HG02623 (cell line): ENCODE results near the gene TTC9.

Source experiments
- ATAC-seq: cut with Tn5 transposase; IDR thresholded peaks from one replicate; pipeline ENCODE4 v1.9.1; 2021; ENCODE audit warnings: moderate library complexity; ENCODE audit not compliant: unreplicated experiment

TTC9 gene

DNA sequence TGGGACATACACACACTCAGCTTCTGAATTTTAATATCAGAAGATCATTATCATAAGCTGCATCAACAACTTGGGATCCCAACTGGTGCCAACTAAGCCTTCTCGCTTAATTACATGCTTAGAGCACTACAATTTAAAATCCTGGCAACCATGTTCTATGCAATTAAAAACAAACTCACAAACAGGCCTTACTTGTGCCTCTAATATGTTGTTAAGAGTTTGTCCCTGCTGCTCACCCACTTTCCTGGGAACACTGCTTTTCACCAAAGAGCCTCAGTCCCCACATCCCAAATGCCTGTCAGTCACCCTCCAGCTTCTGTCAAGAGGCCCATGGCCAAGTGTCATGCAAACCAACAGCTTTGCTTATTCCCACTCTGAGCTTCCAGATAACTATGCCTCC, 69.7 kb downstream of the TTC9 start:
- no peak for ATAC-seq

DNA sequence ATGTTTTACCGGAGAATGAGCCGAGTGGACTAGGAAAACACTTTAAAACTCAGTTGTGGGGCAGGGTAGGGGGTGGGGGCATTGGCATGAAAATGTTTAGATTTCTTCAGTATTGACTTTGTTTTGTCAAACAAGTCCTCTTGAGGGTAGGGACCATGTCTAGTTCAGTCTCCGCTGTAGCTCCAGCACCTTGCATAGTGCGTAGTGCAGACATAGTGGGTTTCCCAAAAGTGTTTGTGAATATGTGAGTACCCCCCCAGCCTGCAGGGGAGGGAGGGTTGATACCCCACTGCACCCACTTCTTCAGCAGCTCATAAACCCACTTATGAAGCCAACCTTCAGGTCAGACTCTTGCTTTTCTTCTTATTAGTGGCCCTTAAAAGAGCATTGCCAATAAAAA, 71.4 kb downstream of the TTC9 start:
- ATAC-seq: no peak

DNA sequence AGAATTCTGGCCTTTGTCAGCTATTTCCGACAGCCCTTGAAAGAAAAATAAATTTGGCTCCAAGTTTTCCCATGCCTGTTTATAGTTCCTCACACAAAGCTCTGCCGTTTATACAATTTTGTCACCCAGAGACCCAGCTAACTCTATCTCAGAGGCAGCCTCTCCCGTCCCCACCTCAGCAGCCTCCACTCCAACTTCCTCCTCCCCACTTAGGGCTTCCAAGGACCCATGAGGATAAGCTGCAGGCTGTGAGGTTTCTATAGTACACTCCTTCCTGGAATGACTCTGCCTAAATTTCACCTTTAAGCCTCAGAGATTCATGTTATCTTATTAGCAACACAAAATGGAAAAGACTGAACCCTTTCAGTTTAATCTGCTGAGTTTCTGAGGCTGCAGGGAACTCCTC, 71.8 kb downstream of the TTC9 start:
- ATAC-seq: no peak

DNA sequence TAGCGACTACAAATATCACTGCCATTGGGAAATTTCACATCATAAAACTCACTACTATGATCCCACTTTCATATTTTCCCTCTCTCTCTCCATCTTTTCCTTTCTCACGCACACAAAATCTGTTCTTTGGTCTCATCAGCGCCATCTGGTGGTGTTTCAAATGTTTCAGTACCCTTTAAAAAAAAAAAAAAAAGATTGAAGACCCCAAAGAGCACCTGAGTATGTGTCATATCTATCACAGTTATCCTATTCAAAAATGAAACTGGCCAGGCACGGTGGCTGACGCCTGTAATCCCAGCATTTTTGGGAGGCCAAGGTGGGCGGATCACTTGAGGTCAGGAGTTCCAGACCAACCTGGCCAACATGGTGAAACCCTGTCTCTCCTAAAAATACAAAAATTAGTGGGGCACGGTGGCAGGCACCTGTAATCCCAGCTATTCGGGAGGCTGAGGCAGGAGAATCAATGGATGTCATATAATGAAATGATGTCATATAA, 72.4 kb downstream of the TTC9 start:
- no peak for ATAC-seq

DNA sequence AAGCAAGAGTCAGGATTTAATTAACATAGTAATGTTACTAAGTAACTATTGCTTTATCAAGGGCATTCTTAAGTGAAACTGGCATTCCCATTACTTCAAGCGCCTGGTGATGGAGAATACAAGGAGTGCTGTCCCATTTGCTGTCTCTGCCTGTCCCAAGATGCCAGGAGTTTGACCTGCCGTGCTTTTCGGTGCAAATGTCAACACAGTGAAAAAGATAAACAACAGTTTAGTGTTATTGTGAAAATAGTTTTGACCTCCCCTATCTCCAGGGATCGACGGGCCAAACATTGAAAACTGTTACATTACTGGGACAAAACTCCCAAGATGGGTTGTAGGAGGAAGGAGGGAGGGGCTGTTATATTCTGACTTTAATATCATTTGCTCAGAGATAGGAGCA, 74.8 kb downstream of the TTC9 start:
- no peak for ATAC-seq

DNA sequence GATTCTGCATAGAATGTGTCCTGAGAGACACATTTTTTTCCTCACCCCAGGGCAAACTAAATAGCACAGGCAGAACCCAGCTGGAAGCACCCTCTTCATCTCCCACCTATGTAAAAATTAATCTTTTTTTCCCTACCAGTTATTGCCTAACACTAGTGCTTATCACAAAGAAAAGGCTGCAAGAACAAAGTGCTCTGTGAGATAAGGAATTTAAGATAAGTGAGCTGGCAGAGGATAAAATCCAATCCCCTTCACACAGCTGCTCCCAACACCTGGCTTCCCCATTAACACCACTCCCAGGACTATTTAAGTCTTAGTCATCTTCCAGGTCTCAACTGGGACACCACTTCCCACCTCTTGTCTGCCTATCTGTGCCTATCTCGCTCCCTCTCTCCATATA, 75.2 kb downstream of the TTC9 start:
- no peak for ATAC-seq

DNA sequence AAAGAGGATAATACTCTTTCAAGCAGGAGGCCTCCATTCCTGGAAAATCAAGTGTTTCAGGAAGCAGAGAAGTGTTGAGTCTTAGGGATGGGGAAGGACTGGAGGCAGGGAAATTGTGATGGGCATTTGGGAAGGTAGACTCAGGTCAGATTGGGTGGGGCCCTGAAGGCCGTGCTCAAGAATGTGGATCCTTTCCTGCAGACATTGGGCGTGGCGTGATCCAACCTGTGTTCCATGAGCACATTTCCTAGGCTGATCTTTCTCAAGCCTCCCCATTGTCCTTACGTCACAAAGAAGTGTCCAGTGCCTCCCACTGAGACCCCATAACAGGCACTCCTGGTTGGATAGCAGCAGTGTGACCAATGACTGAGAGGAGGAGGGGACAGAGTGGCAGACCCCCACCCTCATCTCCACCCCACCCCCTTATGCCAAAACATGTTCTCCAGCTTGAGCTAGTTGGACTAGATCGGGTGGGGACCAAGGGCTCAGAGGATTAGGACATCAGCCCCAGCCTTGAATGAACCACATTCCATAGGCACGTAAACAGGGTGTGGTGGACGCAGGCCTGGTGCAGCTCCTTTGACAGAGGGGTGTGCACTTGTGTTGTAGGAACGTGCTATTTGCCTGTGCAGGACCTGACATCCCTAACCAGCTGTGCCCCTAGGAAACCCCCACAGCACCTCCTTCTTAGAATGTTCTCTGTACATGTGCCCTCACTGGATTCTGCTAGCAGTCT, 76.8 kb downstream of the TTC9 start:
- no peak for ATAC-seq

DNA sequence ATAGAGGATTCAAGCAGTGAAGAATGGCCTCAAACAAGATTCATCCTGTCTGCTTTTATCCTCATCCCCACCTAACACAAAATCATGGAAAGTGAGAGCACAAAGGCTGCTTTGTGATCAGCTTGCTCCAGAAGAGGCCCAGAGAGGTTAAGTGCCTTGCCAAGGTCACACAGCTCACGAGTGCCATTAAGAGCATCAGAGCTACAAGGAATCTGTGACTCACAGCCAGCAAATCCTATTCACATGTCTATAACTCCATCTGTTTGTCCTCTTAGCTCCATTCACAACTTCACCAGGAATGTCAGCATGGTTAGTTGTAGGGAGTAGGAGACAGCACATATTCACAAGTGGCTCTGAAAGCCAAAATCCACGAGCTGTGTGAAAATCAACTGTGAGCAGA, 79.8 kb downstream of the TTC9 start:
- no peak for ATAC-seq

DNA sequence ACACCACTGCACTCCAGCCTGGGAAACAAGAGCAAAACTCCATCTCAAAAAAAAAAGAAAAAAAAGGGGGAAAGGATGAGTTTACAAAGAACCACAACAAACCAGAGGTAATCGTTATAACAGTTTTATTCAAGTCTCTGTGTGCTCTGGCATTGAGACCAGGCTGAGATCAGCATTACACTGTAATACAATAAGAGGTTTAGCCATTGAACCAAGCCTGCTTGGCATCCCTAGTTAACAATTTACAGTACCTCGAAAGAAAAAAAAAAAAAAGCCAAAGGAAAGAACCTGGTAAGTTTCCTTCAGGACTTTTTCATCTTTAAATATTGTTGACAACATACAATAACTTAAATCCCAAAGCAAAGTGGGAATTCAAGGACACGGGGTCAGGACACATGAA, 80.7 kb downstream of the TTC9 start:
- no peak for ATAC-seq

DNA sequence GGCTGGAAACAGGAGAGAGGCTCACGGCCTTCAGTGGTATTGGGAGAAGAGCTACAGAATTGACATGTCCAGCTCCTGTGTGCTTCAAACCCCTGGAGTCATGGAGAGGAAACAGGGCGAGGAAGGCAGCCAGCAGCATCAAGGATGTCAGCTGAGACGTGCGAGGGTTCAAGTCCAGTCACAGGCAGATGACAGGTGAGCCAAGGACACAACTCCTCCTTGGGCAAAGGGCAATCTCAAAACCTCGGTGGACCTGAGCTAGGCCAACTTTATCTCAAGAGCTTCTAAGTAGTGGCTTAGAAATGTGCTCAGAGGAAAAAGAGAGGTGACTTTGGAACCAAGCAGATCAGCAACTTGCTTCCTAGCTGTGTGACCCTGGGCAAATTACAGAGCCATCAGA, 81.6 kb downstream of the TTC9 start:
- ATAC-seq: no peak

DNA sequence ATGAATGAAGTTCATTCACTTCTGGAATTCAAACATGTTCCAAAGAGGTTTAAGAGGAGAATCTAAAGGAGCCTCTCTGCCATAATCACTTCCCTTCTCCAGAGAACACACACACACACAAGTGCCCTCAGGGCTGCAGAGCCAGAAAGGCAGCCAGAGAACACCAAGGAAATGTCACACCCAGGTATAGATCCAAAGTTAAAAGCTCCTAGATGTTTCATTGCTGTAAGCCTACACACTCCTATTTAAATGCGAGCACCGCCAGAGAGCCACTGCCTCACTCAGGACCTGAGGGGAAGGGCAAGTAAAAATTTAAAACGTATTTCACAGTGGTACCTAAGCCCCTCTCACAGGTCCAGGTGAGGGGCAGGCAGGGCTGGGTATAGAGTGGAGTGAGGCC, 82.4 kb downstream of the TTC9 start:
- no peak for ATAC-seq

DNA sequence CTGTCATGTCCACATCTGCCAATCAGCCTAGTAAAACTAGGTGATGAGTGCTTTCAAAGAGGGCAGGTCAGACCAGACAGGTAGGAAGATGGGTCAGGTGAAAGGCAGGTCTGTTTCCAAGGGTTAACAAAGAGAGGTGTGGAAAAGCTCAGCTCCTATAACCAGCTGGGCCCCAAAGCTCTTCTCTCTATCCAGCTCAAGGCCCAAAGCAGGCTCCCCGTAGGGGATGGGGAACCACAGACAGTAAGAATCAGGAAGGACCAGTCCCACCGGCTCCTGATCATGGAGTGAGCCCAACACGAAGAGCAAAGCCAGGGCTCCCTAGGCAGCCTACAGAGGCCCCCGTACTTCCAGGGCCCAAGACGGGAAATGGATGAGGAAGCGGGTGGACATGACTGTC, 83.2 kb downstream of the TTC9 start:
- no peak for ATAC-seq
